Chondrocyte (in vitro differentiated cells): ENCODE measurements around the gene INPP4A. TPM values are rescaled to one million over a fixed set of nuclear protein-coding genes. Genes with fewer than 3 reads are reported as not detected.

Experiments used
- DNase-seq: peaks from one replicate; pipeline ENCODE4 v3.0.0; 2021; ENCODE audit warnings: mixed read lengths, low spot score
- H3K27ac Mint-ChIP-seq: one replicate; pipeline ENCODE4 v1.8.0; 2021; ENCODE audit warnings: mild to moderate bottlenecking, moderate library complexity, mixed read lengths; ENCODE audit not compliant: unreplicated experiment
- H3K27me3 Mint-ChIP-seq: 2 replicates; pipeline ENCODE4 v1.8.0; 2021; ENCODE audit warnings: low read depth, mixed read lengths
- H3K36me3 Mint-ChIP-seq: 2 replicates; pipeline ENCODE4 v1.8.0; 2021; ENCODE audit warnings: low read depth, mixed read lengths
- H3K4me1 Mint-ChIP-seq: 2 replicates; pipeline ENCODE4 v1.8.0; 2021; ENCODE audit warnings: low read depth, mild to moderate bottlenecking, mixed read lengths
- H3K4me3 Mint-ChIP-seq: one replicate; pipeline ENCODE4 v1.8.0; 2021; ENCODE audit warnings: mild to moderate bottlenecking, moderate library complexity, mixed read lengths; ENCODE audit not compliant: unreplicated experiment
- H3K9me3 Mint-ChIP-seq: 2 replicates; pipeline ENCODE4 v1.8.0; 2021; ENCODE audit warnings: low read depth, mixed read lengths
- CTCF ChIP-seq: fragments of 200-600 bp; sonication (generic); IDR thresholded peaks from 2 replicates; pipeline ENCODE4 v1.5.0; 2021; ENCODE audit warnings: antibody characterized with exemption, mild to moderate bottlenecking, moderate library complexity
- total RNA-seq: library from RNA; stranded (reverse); gene quantifications from 3 replicates; pipeline ENCODE4 v1.2.1, GENCODE V29; 2021

Gene INPP4A
- total RNA-seq, 1 donor from 2014 or later, result 26.1 TPM

- DNase-seq, result no peak
- Mint-ChIP-seq H3K4me1 (no peaks in the 10 kb centered on the region), H3K9me3 (no peaks in the 10 kb centered on the region), H3K27ac (no peak overlapping the region), H3K27me3 (peaks cover 10% of the 10 kb centered on the region), H3K36me3 (no peaks in the 10 kb centered on the region), H3K4me3 (no peak overlapping the region)
- no peak for TF ChIP-seq CTCF
These were observed 198.9 kb downstream of the INPP4A start for GRCh38 chr2:98643496-98644100.

Other genes with a start within 250 kb of the INPP4A start
- not detected in 3 replicates for gene CNGA3, start 98.4 kb upstream of the INPP4A start, total RNA-seq
- 16.7 to 25.9 TPM (median 19.4 TPM) in 3 replicates for gene COA5, start 163.7 kb downstream of the INPP4A start, total RNA-seq
- gene UNC50, start 163.7 kb downstream of the INPP4A start, total RNA-seq, result 41.8 to 49.9 TPM (median 43.5 TPM) in 3 replicates